Central memory CD4-positive, alpha-beta T cell (primary cell): ENCODE results near the gene PLD1.

Experiments
- DNase-seq: peaks from one replicate; pipeline ENCODE4 v3.0.0; 2022

The PLD1 gene

GRCh38 chr3:171790898-171791691, 19.2 kb downstream of the PLD1 start:
- no peak for DNase-seq

GRCh38 chr3:171790574-171790897, 19.7 kb downstream of the PLD1 start:
- no peak for DNase-seq

GRCh38 chr3:171789759-171790505, 20.4 kb downstream of the PLD1 start:
- no peak for DNase-seq

GRCh38 chr3:171788546-171789351, 21.5 kb downstream of the PLD1 start:
- no peak for DNase-seq

- DNase-seq, result no peak
Observed at GRCh38 chr3:171786997-171787396, 23.3 kb downstream of the PLD1 start.

GRCh38 chr3:171784937-171785336, 25.3 kb downstream of the PLD1 start:
- no peak for DNase-seq

DNA sequence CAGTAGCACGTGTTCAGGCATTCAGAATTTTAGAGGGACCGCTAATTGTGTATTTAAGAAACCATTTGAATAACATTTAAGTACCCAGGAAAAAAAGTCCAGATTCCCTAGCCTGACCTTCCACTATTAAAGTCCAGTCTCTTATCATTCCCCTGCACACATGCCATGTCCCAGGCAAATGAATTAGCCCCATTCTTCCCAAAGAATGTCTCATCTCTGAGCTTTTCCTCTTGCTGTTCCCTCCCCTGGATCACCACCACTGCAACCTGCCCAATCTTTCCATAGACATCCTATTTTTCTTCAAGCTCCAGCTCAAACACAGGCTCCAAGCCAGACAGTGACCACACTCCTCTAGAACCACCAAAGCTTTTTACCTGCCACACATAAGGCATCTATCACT, 25.9 kb downstream of the PLD1 start:
- DNase-seq, result no peak

- DNase-seq, result no peak
Observed at GRCh38 chr3:171783626-171784025, 26.7 kb downstream of the PLD1 start.

GRCh38 chr3:171783086-171783485, 27.2 kb downstream of the PLD1 start:
- DNase-seq, result no peak

GRCh38 chr3:171782617-171783016, 27.7 kb downstream of the PLD1 start:
- no peak for DNase-seq

GRCh38 chr3:171781711-171782127, 28.6 kb downstream of the PLD1 start:
- no peak for DNase-seq

GRCh38 chr3:171778493-171778892, 31.8 kb downstream of the PLD1 start:
- DNase-seq, result no peak

GRCh38 chr3:171777596-171777995, 32.7 kb downstream of the PLD1 start:
- no peak for DNase-seq

DNA sequence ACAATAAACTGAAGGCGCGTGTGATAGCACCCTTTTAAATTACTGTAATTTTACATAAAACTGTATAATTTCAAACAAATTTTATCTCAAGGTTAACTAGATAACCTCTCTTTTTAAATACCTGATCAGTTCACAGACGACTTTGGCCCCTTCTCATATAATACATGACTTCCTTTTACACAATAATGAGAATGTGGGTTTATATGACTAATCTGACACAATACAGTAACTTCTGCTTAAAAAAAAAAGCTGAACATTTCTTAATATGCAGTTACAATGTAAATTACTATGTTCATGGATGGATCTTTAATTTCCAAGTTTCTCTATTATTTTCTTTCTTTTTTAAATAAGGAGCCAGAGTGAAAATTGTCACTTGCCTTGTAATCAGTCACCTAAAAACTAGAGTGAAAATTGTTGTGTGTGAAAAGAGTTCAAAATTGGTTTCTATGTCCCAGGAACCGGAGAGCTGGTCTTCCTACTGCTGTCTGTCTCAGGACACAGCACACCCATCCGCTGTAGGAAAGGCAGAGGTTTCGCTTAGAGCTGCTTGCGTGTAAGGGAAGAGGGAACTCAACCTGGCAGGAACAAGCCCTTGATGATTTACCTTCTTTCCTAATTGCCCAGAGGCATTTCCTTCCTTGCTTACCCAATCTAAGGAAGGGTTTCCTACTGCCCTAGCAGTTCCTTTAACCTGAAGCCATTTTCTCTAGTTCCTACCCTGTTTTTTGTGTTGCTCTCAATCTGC, 33.3 kb downstream of the PLD1 start:
- DNase-seq, result no peak

GRCh38 chr3:171776411-171776810, 33.9 kb downstream of the PLD1 start:
- no peak for DNase-seq

GRCh38 chr3:171775943-171776342, 34.3 kb downstream of the PLD1 start:
- DNase-seq, result no peak

GRCh38 chr3:171774521-171774920, 35.8 kb downstream of the PLD1 start:
- no peak for DNase-seq

- DNase-seq, result peak; percentile 28
Observed at GRCh38 chr3:171772427-171773056, 37.7 kb downstream of the PLD1 start.

DNA sequence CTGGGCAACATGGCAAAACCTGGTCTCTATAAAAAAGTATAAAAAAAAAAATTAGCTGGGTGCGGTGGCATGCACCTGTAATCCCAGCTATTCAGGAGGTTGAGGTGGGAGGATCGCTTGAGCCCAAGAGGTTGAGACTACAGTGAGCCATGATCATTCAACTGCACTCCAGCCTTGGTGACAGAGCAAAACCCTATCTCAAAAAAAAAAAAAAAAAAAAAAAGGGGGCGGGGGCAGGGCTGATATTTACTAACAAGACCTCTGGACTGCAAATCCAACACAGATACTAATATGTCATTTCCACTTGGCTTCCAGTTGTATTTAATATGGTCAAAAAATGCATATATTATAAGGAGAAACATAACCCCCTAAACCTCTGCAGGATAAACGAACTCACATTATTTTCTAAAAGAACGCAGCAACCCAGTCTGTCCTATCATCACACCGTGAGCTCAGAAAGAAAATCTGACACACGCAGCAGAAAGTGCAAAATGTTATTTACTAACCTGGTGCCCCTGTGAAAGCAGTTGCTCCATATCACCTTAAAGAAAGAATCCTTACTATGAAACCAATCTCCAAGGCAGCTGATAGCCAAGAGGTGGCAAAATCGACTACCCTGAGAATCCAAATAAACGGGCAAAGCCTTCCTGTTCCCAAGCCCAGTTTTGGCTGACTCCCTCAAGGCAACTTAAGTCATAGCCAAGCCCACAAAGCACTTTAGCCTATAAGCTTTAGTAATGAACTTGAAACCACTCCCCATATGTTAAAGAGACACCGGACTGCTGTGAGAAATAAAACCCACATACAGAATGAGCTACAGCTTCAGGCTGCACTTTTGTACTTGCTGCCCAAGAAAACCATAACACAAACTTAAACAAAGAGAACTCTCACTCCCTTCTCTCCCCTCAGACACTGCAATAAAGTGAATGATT, 39.3 kb downstream of the PLD1 start:
- no peak for DNase-seq

DNA sequence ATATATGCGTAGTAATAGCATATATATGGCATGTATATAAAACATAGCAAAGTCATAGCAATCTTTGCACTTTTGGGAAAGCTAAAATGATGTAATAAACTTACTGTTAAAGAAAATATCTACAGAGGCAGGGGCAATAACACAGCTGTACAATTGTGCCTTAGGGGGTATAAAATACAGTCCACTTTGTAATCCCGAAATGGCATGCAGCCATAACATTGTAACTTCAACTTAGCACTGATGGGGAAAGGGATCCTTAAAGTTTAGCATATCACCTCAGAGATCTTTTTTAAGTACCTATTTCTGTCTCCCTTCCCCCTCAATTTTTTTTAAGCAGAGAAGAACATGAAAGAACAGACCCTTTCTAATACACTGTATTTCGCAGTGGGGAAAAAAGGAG, 40.8 kb downstream of the PLD1 start:
- DNase-seq, result no peak

DNA sequence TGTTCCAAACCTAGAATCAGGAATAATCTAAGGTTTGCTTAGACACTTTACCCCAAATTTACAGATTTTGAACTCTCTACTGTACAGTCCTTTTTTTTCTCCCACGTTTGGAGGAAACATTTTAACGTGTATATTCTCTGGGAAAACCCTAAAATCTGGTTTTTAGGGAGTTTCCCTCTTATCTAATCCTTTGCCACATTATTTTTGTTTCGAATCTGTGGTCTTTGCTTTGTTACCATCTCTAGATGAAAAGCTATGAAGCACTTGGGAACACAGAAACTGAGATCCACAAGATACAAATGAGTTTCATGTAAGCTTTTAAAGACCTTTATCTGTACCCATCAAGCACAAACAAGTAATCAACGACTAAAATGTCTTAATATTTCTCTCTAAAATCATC, 41.3 kb downstream of the PLD1 start:
- DNase-seq, result no peak
